SK-N-SH treated with all-trans-retinoic acid at 6 μM for 48 hours (cell line): Measurements from ENCODE around the gene CILP.

Experiments used
- ATAC-seq: fragments of 200-7000 bp; cut with Tn5 transposase; 3 replicates; pipeline ENCODE4 v1.9.1; 2020; ENCODE audit warnings: mild to moderate bottlenecking, moderate library complexity
- ARNTL ChIP-seq: fragments of 450-650 bp; formaldehyde crosslinking; IDR thresholded peaks from 2 replicates; pipeline ENCODE4 v1.5.0; 2020; ENCODE audit warnings: low read depth, mild to moderate bottlenecking, moderate library complexity, borderline replicate concordance
- BACH2 ChIP-seq: fragments of 250-450 bp; sonication (Bioruptor Pico); IDR thresholded peaks from 2 replicates; pipeline ENCODE4 v1.9.0; 2021; ENCODE audit warnings: mild to moderate bottlenecking, borderline replicate concordance
- CREB5 ChIP-seq: fragments of 250-450 bp; sonication (Bioruptor Pico); IDR thresholded peaks from 2 replicates; pipeline ENCODE4 v1.5.1; 2020; ENCODE audit warnings: low read depth, mild to moderate bottlenecking, moderate library complexity
- CSDC2 ChIP-seq: fragments of 250-450 bp; sonication (Bioruptor Pico); IDR thresholded peaks from 2 replicates; pipeline ENCODE4 v1.5.0; 2020; ENCODE audit warnings: mild to moderate bottlenecking, moderate library complexity
- CSRNP3 ChIP-seq: fragments of 250-450 bp; sonication (Bioruptor Pico); IDR thresholded peaks from 2 replicates; pipeline ENCODE4 v1.5.1; 2021; ENCODE audit warnings: mild to moderate bottlenecking, moderate library complexity
- ESRRG ChIP-seq: fragments of 250-450 bp; sonication (Bioruptor Pico); IDR thresholded peaks from 2 replicates; pipeline ENCODE4 v1.6.1; 2021; ENCODE audit warnings: mild to moderate bottlenecking
- GLIS3 ChIP-seq: fragments of 250-450 bp; sonication (Bioruptor Pico); IDR thresholded peaks from 2 replicates; pipeline ENCODE4 v1.5.0; 2020; ENCODE audit warnings: mild to moderate bottlenecking, moderate library complexity
- ISL1 ChIP-seq: fragments of 250-450 bp; sonication (Bioruptor Pico); IDR thresholded peaks from 2 replicates; pipeline ENCODE4 v2.1.2; 2022; ENCODE audit warnings: mild to moderate bottlenecking, moderate library complexity
- OSR1 ChIP-seq: fragments of 250-450 bp; sonication (Bioruptor Pico); IDR thresholded peaks from 2 replicates; pipeline ENCODE4 v1.8.0; 2022; ENCODE audit warnings: moderate library complexity, mild to moderate bottlenecking, inconsistent platforms
- PATZ1 ChIP-seq: fragments of 250-450 bp; sonication (Bioruptor Pico); IDR thresholded peaks from 2 replicates; pipeline ENCODE4 v1.8.0; 2020; ENCODE audit warnings: mild to moderate bottlenecking, moderate library complexity, borderline replicate concordance
- POU6F1 ChIP-seq: fragments of 250-450 bp; sonication (Bioruptor Pico); IDR thresholded peaks from 2 replicates; pipeline ENCODE4 v1.8.0; 2021; ENCODE audit warnings: low read depth, mild to moderate bottlenecking, moderate library complexity, borderline replicate concordance
- PPARA ChIP-seq: fragments of 250-450 bp; sonication (Bioruptor Pico); IDR thresholded peaks from 2 replicates; pipeline ENCODE4 v1.5.0; 2020; ENCODE audit warnings: mild to moderate bottlenecking, borderline replicate concordance
- RARB ChIP-seq: fragments of 250-450 bp; sonication (Bioruptor Pico); IDR thresholded peaks from 2 replicates; pipeline ENCODE4 v1.8.0; 2021; ENCODE audit warnings: mild to moderate bottlenecking, moderate library complexity
- SNAI2 ChIP-seq: fragments of 250-450 bp; sonication (Bioruptor Pico); IDR thresholded peaks from 2 replicates; pipeline ENCODE4 v1.5.0; 2020; ENCODE audit warnings: mild to moderate bottlenecking, moderate library complexity
- TCF4 ChIP-seq: fragments of 250-450 bp; sonication (Bioruptor Pico); IDR thresholded peaks from 2 replicates; pipeline ENCODE4 v1.8.0; 2021; ENCODE audit warnings: mild to moderate bottlenecking, moderate library complexity, borderline replicate concordance
- TOX ChIP-seq: fragments of 250-450 bp; sonication (Bioruptor Pico); IDR thresholded peaks from 2 replicates; pipeline ENCODE4 v1.8.0; 2021; ENCODE audit warnings: mild to moderate bottlenecking, moderate library complexity, borderline replicate concordance
- ZC3H10 ChIP-seq: fragments of 250-450 bp; sonication (Bioruptor Pico); IDR thresholded peaks from 2 replicates; pipeline ENCODE4 v1.5.1; 2021; ENCODE audit warnings: mild to moderate bottlenecking, moderate library complexity
- ZFP3 ChIP-seq: fragments of 250-450 bp; sonication (Bioruptor Pico); IDR thresholded peaks from 2 replicates; pipeline ENCODE4 v1.5.0; 2020; ENCODE audit warnings: mild to moderate bottlenecking, moderate library complexity
- ZFP30 ChIP-seq: fragments of 450-650 bp; formaldehyde crosslinking; IDR thresholded peaks from 2 replicates; pipeline ENCODE4 v1.5.0; 2022; ENCODE audit warnings: mild to moderate bottlenecking, moderate library complexity
- ZNF565 ChIP-seq: fragments of 450-650 bp; formaldehyde crosslinking; conservative IDR thresholded peaks from 2 replicates; pipeline ENCODE4 v1.5.0; 2020; ENCODE audit warnings: low read depth, mild to moderate bottlenecking, moderate library complexity
- ZNF70 ChIP-seq: fragments of 450-650 bp; formaldehyde crosslinking; IDR thresholded peaks from 2 replicates; pipeline ENCODE4 v1.5.0; 2020; ENCODE audit warnings: mild to moderate bottlenecking, moderate library complexity
- ZNF8 ChIP-seq: fragments of 450-650 bp; formaldehyde crosslinking; IDR thresholded peaks from 2 replicates; pipeline ENCODE4 v1.5.0; 2020; ENCODE audit warnings: mild to moderate bottlenecking, moderate library complexity

CILP gene

GRCh38 chr15:65210770-65211481 lies at the start of gene CILP:
Gene CILP (minus strand): TSS chr15:65211473. CDS start chr15:65209755, 1,718 bp downstream.
- no peak for TF ChIP-seq CSDC2 (CRISPR knock-in tag)
- no peak; the same call in 2 of the 3 replicates for ATAC-seq

GRCh38 chr15:65260968-65261367 lies 49.7 kb upstream of the CILP start:
- TF ChIP-seq ISL1 (CRISPR knock-in tag) (no peak), PPARA (CRISPR knock-in tag) (no peak), CREB5 (CRISPR knock-in tag) (no peak), ZC3H10 (no peak), POU6F1 (CRISPR knock-in tag) (no peak), ARNTL (CRISPR knock-in tag) (no peak), ZNF70 (CRISPR knock-in tag) (no peak), ZFP30 (CRISPR knock-in tag) (no peak), ESRRG (CRISPR knock-in tag) (no peak), TCF4 (CRISPR knock-in tag) (no peak)
- TF ChIP-seq, all 23 proteins: peak for 0
- no peak for ATAC-seq

GRCh38 chr15:65259367-65259797 lies 48.1 kb upstream of the CILP start:
- no peak for ATAC-seq
- TF ChIP-seq ARNTL (CRISPR knock-in tag) (no peak), TCF4 (CRISPR knock-in tag) (no peak), ZNF565 (CRISPR knock-in tag) (no peak), ZNF8 (CRISPR knock-in tag) (no peak)

GRCh38 chr15:65258375-65259262 lies 47.3 kb upstream of the CILP start:
- no peak for TF ChIP-seq ZC3H10
- TF ChIP-seq RARB (CRISPR knock-in tag) = no peak
- ATAC-seq = no peak

- ATAC-seq = no peak
- TF ChIP-seq ZC3H10 = no peak
- no peak for TF ChIP-seq OSR1 (CRISPR knock-in tag)
- TF ChIP-seq BACH2 (CRISPR knock-in tag) = no peak
- TF ChIP-seq CSRNP3 (CRISPR knock-in tag) = no peak
- no peak for TF ChIP-seq ZNF8 (CRISPR knock-in tag)
- no peak for TF ChIP-seq POU6F1 (CRISPR knock-in tag)
- TF ChIP-seq ZNF565 (CRISPR knock-in tag) = no peak
- no peak for TF ChIP-seq SNAI2 (CRISPR knock-in tag)
- TF ChIP-seq TCF4 (CRISPR knock-in tag) = no peak
- no peak for TF ChIP-seq TOX (CRISPR knock-in tag)
- TF ChIP-seq CSDC2 (CRISPR knock-in tag) = no peak
- TF ChIP-seq CREB5 (CRISPR knock-in tag) = no peak
- no peak for TF ChIP-seq ISL1 (CRISPR knock-in tag)
- no peak for TF ChIP-seq PATZ1 (CRISPR knock-in tag)
- TF ChIP-seq ZFP3 (CRISPR knock-in tag) = no peak
- no peak for TF ChIP-seq ARNTL (CRISPR knock-in tag)
- TF ChIP-seq ZNF70 (CRISPR knock-in tag) = no peak
- no peak for TF ChIP-seq GLIS3 (CRISPR knock-in tag)
- TF ChIP-seq ZFP30 (CRISPR knock-in tag) = no peak
These were observed 44.3 kb upstream of the CILP start for GRCh38 chr15:65255486-65256140.
